Neuronal stem cell (in vitro differentiated cells): ENCODE results near the gene THAP4.
A peak's percentile ranks its signal among the peaks of the same experiment; 100 is the strongest.

ENCODE experiments used
- DNase-seq: peaks from one replicate; pipeline ENCODE4 v3.0.0-alpha.2; 2013; ENCODE audit warnings: low spot score
- H2AFZ ChIP-seq: one replicate; pipeline ENCODE4 v1.6.1; 2013; ENCODE audit warnings: mild to moderate bottlenecking, low read length, inconsistent platforms
- H2AK5ac ChIP-seq: 2 replicates; pipeline ENCODE4 v1.6.1; 2013; ENCODE audit warnings: low read depth, mild to moderate bottlenecking, inconsistent platforms, low read length, moderate library complexity, mixed read lengths
- H2BK120ac ChIP-seq: 2 replicates; pipeline ENCODE4 v1.6.1; 2013; ENCODE audit warnings: low read depth, mild to moderate bottlenecking, inconsistent platforms, low read length, moderate library complexity, mixed read lengths
- H2BK12ac ChIP-seq: one replicate; pipeline ENCODE4 v1.6.1; 2013; ENCODE audit warnings: low read length, inconsistent platforms
- H2BK15ac ChIP-seq: 2 replicates; pipeline ENCODE4 v1.6.1; 2013; ENCODE audit warnings: mild to moderate bottlenecking, low read length, inconsistent platforms, mixed read lengths
- H2BK5ac ChIP-seq: one replicate; pipeline ENCODE4 v1.6.1; 2013; ENCODE audit warnings: inconsistent platforms, mild to moderate bottlenecking, low read length, moderate library complexity
- H3K14ac ChIP-seq: one replicate; pipeline ENCODE4 v1.6.1; 2013; ENCODE audit warnings: low read length, inconsistent platforms
- H3K18ac ChIP-seq: 2 replicates; pipeline ENCODE4 v1.6.1; 2013; ENCODE audit warnings: low read length, inconsistent platforms
- H3K23ac ChIP-seq: 2 replicates; pipeline ENCODE4 v1.6.1; 2013; ENCODE audit warnings: low read depth, mild to moderate bottlenecking, mixed read lengths, low read length, inconsistent platforms; ENCODE audit not compliant: poor library complexity
- H3K27ac ChIP-seq: replicated peaks from 3 replicates; pipeline ENCODE4 v1.5.1; 2013; ENCODE audit warnings: low read length, inconsistent platforms
- H3K27me3 ChIP-seq, 3 experiments: 2 replicates each; pipeline ENCODE4 v1.6.1; 2013; ENCODE audit warnings: low read length in 3 of 3, mild to moderate bottlenecking in 2 of 3, inconsistent platforms in 1 of 3, low read depth in 1 of 3, mixed read lengths in 1 of 3, moderate library complexity in 1 of 3; ENCODE audit not compliant: control insufficient read depth in 3 of 3, insufficient read depth in 3 of 3
- H3K36me3 ChIP-seq, 2 donors: replicated peaks in 1 of 2; 2 replicates each; pipeline ENCODE4 v1.6.1; 2013; ENCODE audit warnings: low read length in 2 of 2; ENCODE audit not compliant: control insufficient read depth in 2 of 2, insufficient read depth in 2 of 2
- H3K4ac ChIP-seq: 2 replicates; pipeline ENCODE4 v1.6.1; 2013; ENCODE audit warnings: inconsistent platforms, mild to moderate bottlenecking, low read length, moderate library complexity
- H3K4me1 ChIP-seq, 2 donors: 1 replicate in 1 of 2; 2 replicates in 1 of 2; pipeline ENCODE4 v1.6.1; 2013; ENCODE audit warnings: low read length in 2 of 2, low read depth in 1 of 2; ENCODE audit not compliant: control insufficient read depth in 2 of 2, insufficient read depth in 1 of 2
- H3K4me2 ChIP-seq: one replicate; pipeline ENCODE4 v1.6.1; 2013; ENCODE audit warnings: mild to moderate bottlenecking, low read length, inconsistent platforms; ENCODE audit not compliant: insufficient read depth, poor library complexity, severe bottlenecking
- H3K4me3 ChIP-seq, 2 donors: 2 replicates each; pipeline ENCODE4 v1.5.1; 2013; ENCODE audit warnings: low read length in 2 of 2, mild to moderate bottlenecking in 2 of 2, inconsistent platforms in 1 of 2, moderate library complexity in 1 of 2
- H3K79me1 ChIP-seq: one replicate; pipeline ENCODE4 v1.6.1; 2013; ENCODE audit warnings: low read depth, mild to moderate bottlenecking, inconsistent platforms, low read length, moderate library complexity
- H3K9ac ChIP-seq: one replicate; pipeline ENCODE4 v1.6.1; 2013; ENCODE audit warnings: mild to moderate bottlenecking, low read depth, low read length, inconsistent platforms; ENCODE audit not compliant: poor library complexity
- H3K9me3 ChIP-seq, 2 donors: replicated peaks in 1 of 2; 2 replicates each; pipeline versions ENCODE3 to v1.6.1; 2013; ENCODE audit warnings: low read length in 2 of 2, mild to moderate bottlenecking in 2 of 2, inconsistent platforms in 1 of 2, low read depth in 1 of 2, mixed read lengths in 1 of 2, moderate library complexity in 1 of 2; ENCODE audit not compliant: control insufficient read depth in 2 of 2, insufficient read depth in 1 of 2
- H4K8ac ChIP-seq: one replicate; pipeline ENCODE4 v1.6.1; 2013; ENCODE audit warnings: low read depth, mild to moderate bottlenecking, inconsistent platforms, low read length, moderate library complexity
- H4K91ac ChIP-seq: one replicate; pipeline ENCODE4 v1.6.1; 2013; ENCODE audit warnings: low read length, low read depth, mild to moderate bottlenecking, inconsistent platforms; ENCODE audit not compliant: poor library complexity
- WGBS, 2 donors: extraction: QIAGEN DNeasy Blood & Tissue Kit; methylation state at CpG; one replicate each; pipeline ENCODE4 v1.1.7; 2013; ENCODE audit warnings: missing lambda C conversion rate in 2 of 2, mixed read lengths in 1 of 2; ENCODE audit not compliant: insufficient read length in 2 of 2, insufficient replicate concordance in 1 of 2; ENCODE audit errors: extremely low coverage in 2 of 2; 5-methylcytosine and 5-hydroxymethylcytosine counted together

Gene THAP4

GRCh38 chr2:241579281-241579680 lies 57.7 kb downstream of the THAP4 start:
- no peak overlapping the region for H3K18ac ChIP-seq
- H2BK120ac ChIP-seq: no peak overlapping the region
- H2BK12ac ChIP-seq: no peak overlapping the region
- H3K36me3 ChIP-seq: peaks cover 7 to 37% of the 10 kb centered on the region in 2 donors
- WGBS, 2 donors: no CpG with 5 or more reads among the region's 7 CpGs
- no peak overlapping the region for H2AFZ ChIP-seq
- no peak overlapping the region for H3K9ac ChIP-seq
- H3K14ac ChIP-seq: no peak overlapping the region
- H3K27me3 ChIP-seq: no peaks in the 10 kb centered on the region
- H2AK5ac ChIP-seq: no peak overlapping the region
- H4K8ac ChIP-seq: no peak overlapping the region
- H3K4me2 ChIP-seq: no peak overlapping the region
- H3K9me3 ChIP-seq: peaks cover 16 to 38% of the 10 kb centered on the region in 2 donors
- no peak overlapping the region for H3K23ac ChIP-seq
- H3K27ac ChIP-seq: no peak overlapping the region
- no peak overlapping the region for H4K91ac ChIP-seq
- no peak overlapping the region for H2BK5ac ChIP-seq
- H3K79me1 ChIP-seq: no peaks in the 10 kb centered on the region
- H3K4ac ChIP-seq: no peak overlapping the region
- H3K4me3 ChIP-seq: no peak overlapping the region
- no peak overlapping the region for H2BK15ac ChIP-seq
- DNase-seq: no peak
- H3K4me1 ChIP-seq: peaks cover 0 to 3% of the 10 kb centered on the region in 2 donors

GRCh38 chr2:241577413-241578122 lies 59.4 kb downstream of the THAP4 start:
- Histone ChIP-seq H3K4me1 (peaks cover 0 to 3% of the 10 kb centered on the region in 2 donors), H2BK12ac (no peak overlapping the region), H3K36me3 (peaks cover 5 to 19% of the 10 kb centered on the region in 2 donors), H3K4ac (peak overlapping the region; percentile 23), H3K27ac (no peak overlapping the region), H3K27me3 (no peaks in the 10 kb centered on the region), H3K4me2 (no peak overlapping the region), H4K8ac (no peak overlapping the region), H3K23ac (no peak overlapping the region), H2AFZ (no peak overlapping the region), H2BK15ac (no peak overlapping the region), H3K9ac (no peak overlapping the region), H3K79me1 (no peaks in the 10 kb centered on the region), H2AK5ac (no peak overlapping the region), H3K9me3 (peaks cover 12 to 25% of the 10 kb centered on the region in 2 donors), H3K4me3 (no peak overlapping the region), H3K14ac (no peak overlapping the region), H3K18ac (no peak overlapping the region), H2BK5ac (peak overlapping the region; percentile 39), H4K91ac (no peak overlapping the region), H2BK120ac (no peak overlapping the region)
- DNase-seq: no peak
- no CpG with 5 or more reads among the region's 9 CpGs for WGBS, 2 donors

- DNase-seq: no peak
- Histone ChIP-seq H2BK12ac (no peak overlapping the region), H3K4me3 (no peak overlapping the region), H3K79me1 (no peaks in the 10 kb centered on the region), H3K9me3 (peaks cover 6 to 16% of the 10 kb centered on the region in 2 donors), H3K4me2 (no peak overlapping the region), H2BK120ac (no peak overlapping the region), H3K4me1 (peaks cover 0 to 3% of the 10 kb centered on the region in 2 donors), H2BK5ac (no peak overlapping the region), H3K14ac (peak overlapping the region; percentile 2), H2AFZ (no peak overlapping the region), H3K27me3 (peaks cover 0 to 2% (median 0%) of the 10 kb centered on the region in 3 experiments), H3K36me3 (peaks cover 2 to 10% of the 10 kb centered on the region in 2 donors), H4K91ac (no peak overlapping the region), H3K27ac (no peak overlapping the region), H2AK5ac (no peak overlapping the region), H3K23ac (no peak overlapping the region), H3K18ac (peak overlapping the region; percentile 4), H2BK15ac (no peak overlapping the region), H4K8ac (no peak overlapping the region), H3K9ac (no peak overlapping the region), H3K4ac (no peak overlapping the region)
- no CpG with 5 or more reads among the region's 14 CpGs for whole genome bisulfite sequencing, 2 donors
Observed at GRCh38 chr2:241576293-241576654, 60.7 kb downstream of the THAP4 start.

GRCh38 chr2:241575624-241576292 lies 61.2 kb downstream of the THAP4 start:
- Histone ChIP-seq H3K36me3 (peaks cover 0 to 6% of the 10 kb centered on the region in 2 donors), H3K18ac (no peak overlapping the region), H2BK15ac (no peak overlapping the region), H3K9me3 (peaks cover 4 to 12% of the 10 kb centered on the region in 2 donors), H3K79me1 (no peaks in the 10 kb centered on the region), H2AK5ac (no peak overlapping the region), H2BK120ac (no peak overlapping the region), H2BK12ac (no peak overlapping the region), H2AFZ (no peak overlapping the region), H3K27ac (no peak overlapping the region), H3K9ac (no peak overlapping the region), H3K4me3 (no peak overlapping the region), H2BK5ac (no peak overlapping the region), H3K4me1 (peaks cover 0 to 3% of the 10 kb centered on the region in 2 donors), H4K91ac (no peak overlapping the region), H3K23ac (peak overlapping the region; percentile 67), H3K4me2 (no peak overlapping the region), H3K27me3 (peaks cover 0 to 3% (median 0%) of the 10 kb centered on the region in 3 experiments), H4K8ac (no peak overlapping the region), H3K14ac (peak overlapping the region; percentile 2), H3K4ac (no peak overlapping the region)
- WGBS, 2 donors: no CpG with 5 or more reads among the region's 5 CpGs
- no peak for DNase-seq
